NCI-H1417 treated with DMSO at 0.1 percent for 48 hours (cell line): ENCODE data around the gene HSPBAP1.
"Not testable (repeated sequence)": the region's sequence is repeated elsewhere in the genome, so short reads cannot be mapped to it uniquely, and the experiment has no call there.

Source experiments
- DNase-seq: peaks from one replicate; lab custom pipeline; 2025; lab: John Stamatoyannopoulos, UW

The HSPBAP1 gene

GRCh38 chr3:122784436-122784835 lies 9.2 kb downstream of the HSPBAP1 start:
- no peak for DNase-seq

GRCh38 chr3:122782804-122783203 lies 10.8 kb downstream of the HSPBAP1 start:
- no peak for DNase-seq

GRCh38 chr3:122777563-122777962 lies 16.1 kb downstream of the HSPBAP1 start:
- DNase-seq = no peak

GRCh38 chr3:122776675-122777468 lies 16.8 kb downstream of the HSPBAP1 start:
- DNase-seq = no peak

- DNase-seq = no peak
Measured at GRCh38 chr3:122774564-122774963, 19.1 kb downstream of the HSPBAP1 start.

- DNase-seq = no peak
Measured at GRCh38 chr3:122773944-122774509, 19.6 kb downstream of the HSPBAP1 start.

- DNase-seq = no peak
Measured at GRCh38 chr3:122772827-122773226, 20.8 kb downstream of the HSPBAP1 start.

- DNase-seq = no peak
Measured at GRCh38 chr3:122770521-122771202, 23.0 kb downstream of the HSPBAP1 start.

GRCh38 chr3:122767540-122768372 lies 25.9 kb downstream of the HSPBAP1 start:
- DNase-seq = no peak

GRCh38 chr3:122766430-122766829 lies 27.2 kb downstream of the HSPBAP1 start:
- no peak for DNase-seq

- no peak for DNase-seq
Measured at GRCh38 chr3:122760453-122761271, 33.0 kb downstream of the HSPBAP1 start.

GRCh38 chr3:122758877-122759560 lies 34.6 kb downstream of the HSPBAP1 start:
- no peak for DNase-seq

GRCh38 chr3:122755491-122755890 lies 38.1 kb downstream of the HSPBAP1 start:
- DNase-seq = no peak

GRCh38 chr3:122754929-122755328 lies 38.7 kb downstream of the HSPBAP1 start:
- DNase-seq = no peak

GRCh38 chr3:122748347-122748746 lies 45.3 kb downstream of the HSPBAP1 start:
- no peak for DNase-seq

- DNase-seq = not testable (repeated sequence)
Measured at GRCh38 chr3:122747295-122747694, 46.3 kb downstream of the HSPBAP1 start.

- no peak for DNase-seq
Measured at GRCh38 chr3:122745369-122746021, 48.1 kb downstream of the HSPBAP1 start.

- no peak for DNase-seq
Measured at GRCh38 chr3:122743581-122744120, 50.0 kb downstream of the HSPBAP1 start.

GRCh38 chr3:122742234-122742633 lies 51.4 kb downstream of the HSPBAP1 start:
- DNase-seq = no peak

GRCh38 chr3:122739172-122739571 lies 54.5 kb downstream of the HSPBAP1 start:
- DNase-seq = no peak
